Measurements from ENCODE around the gene ADNP. TPM values are rescaled to one million over a fixed set of nuclear protein-coding genes. Genes with fewer than 3 reads are reported as not detected.

Gene ADNP
- total RNA-seq, 1 experiment from 2014 or later: 23.5 TPM

- peaks cover 4% of the 10 kb centered on the region for H3K36me3 ChIP-seq (replicated peaks; ENCODE audit: control insufficient read depth, insufficient read depth, low read length)
- DNase-seq: no peak
- H3K27me3 ChIP-seq (ENCODE audit: control insufficient read depth, insufficient read depth, low read length): no peaks in the 10 kb centered on the region
- H3K4me3 ChIP-seq (ENCODE audit: insufficient read depth, low read depth, low read length): no peak overlapping the region
Observed at GRCh38 chr20:50876063-50876685, 55.1 kb downstream of the ADNP start.

GRCh38 chr20:50874758-50875665, 56.2 kb downstream of the ADNP start:
- Histone ChIP-seq H3K4me3 (ENCODE audit: insufficient read depth, low read depth, low read length) (no peak overlapping the region), H3K27me3 (ENCODE audit: control insufficient read depth, insufficient read depth, low read length) (no peaks in the 10 kb centered on the region), H3K36me3 (replicated peaks; ENCODE audit: control insufficient read depth, insufficient read depth, low read length) (peaks cover 4% of the 10 kb centered on the region)
- peak; percentile 42 for DNase-seq

GRCh38 chr20:50874111-50874757, 57.0 kb downstream of the ADNP start:
- Histone ChIP-seq H3K36me3 (replicated peaks; ENCODE audit: control insufficient read depth, insufficient read depth, low read length) (peaks cover 4% of the 10 kb centered on the region), H3K4me3 (ENCODE audit: insufficient read depth, low read depth, low read length) (no peak overlapping the region), H3K27me3 (ENCODE audit: control insufficient read depth, insufficient read depth, low read length) (no peaks in the 10 kb centered on the region)
- DNase-seq: peak; percentile 28

GRCh38 chr20:50873585-50873984, 57.7 kb downstream of the ADNP start:
- Histone ChIP-seq H3K36me3 (replicated peaks; ENCODE audit: control insufficient read depth, insufficient read depth, low read length) (peaks cover 3% of the 10 kb centered on the region), H3K27me3 (ENCODE audit: control insufficient read depth, insufficient read depth, low read length) (no peaks in the 10 kb centered on the region), H3K4me3 (ENCODE audit: insufficient read depth, low read depth, low read length) (no peak overlapping the region)
- DNase-seq: peak; percentile 16

GRCh38 chr20:50872560-50873425, 58.4 kb downstream of the ADNP start:
- H3K36me3 ChIP-seq (replicated peaks; ENCODE audit: control insufficient read depth, insufficient read depth, low read length): peaks cover 3% of the 10 kb centered on the region
- peak; percentile 29 for DNase-seq
- no peak overlapping the region for H3K4me3 ChIP-seq (ENCODE audit: insufficient read depth, low read depth, low read length)
- H3K27me3 ChIP-seq (ENCODE audit: control insufficient read depth, insufficient read depth, low read length): no peaks in the 10 kb centered on the region

- Histone ChIP-seq H3K27me3 (ENCODE audit: control insufficient read depth, insufficient read depth, low read length) (no peaks in the 10 kb centered on the region), H3K36me3 (replicated peaks; ENCODE audit: control insufficient read depth, insufficient read depth, low read length) (no peaks in the 10 kb centered on the region), H3K4me3 (ENCODE audit: insufficient read depth, low read depth, low read length) (peak overlapping the region; percentile 32)
- DNase-seq: peak; percentile 98
Observed at GRCh38 chr20:50870561-50871161, 60.6 kb downstream of the ADNP start.

- Histone ChIP-seq H3K4me3 (ENCODE audit: insufficient read depth, low read depth, low read length) (no peak overlapping the region), H3K27me3 (ENCODE audit: control insufficient read depth, insufficient read depth, low read length) (no peaks in the 10 kb centered on the region)
- DNase-seq: peak; percentile 28
Observed at GRCh38 chr20:50868509-50869495, 62.4 kb downstream of the ADNP start.

GRCh38 chr20:50867805-50868204, 63.4 kb downstream of the ADNP start:
- Histone ChIP-seq H3K27me3 (ENCODE audit: control insufficient read depth, insufficient read depth, low read length) (no peaks in the 10 kb centered on the region), H3K4me3 (ENCODE audit: insufficient read depth, low read depth, low read length) (no peak overlapping the region), H3K36me3 (replicated peaks; ENCODE audit: control insufficient read depth, insufficient read depth, low read length) (no peaks in the 10 kb centered on the region)
- no peak for DNase-seq

More at GRCh38 chr20:50868509-50869495, 62.4 kb downstream of the ADNP start:
- no peaks in the 10 kb centered on the region for H3K36me3 ChIP-seq (replicated peaks; ENCODE audit: control insufficient read depth, insufficient read depth, low read length)

- peak; percentile 13 for DNase-seq
- Histone ChIP-seq H3K36me3 (replicated peaks; ENCODE audit: control insufficient read depth, insufficient read depth, low read length) (no peaks in the 10 kb centered on the region), H3K27me3 (ENCODE audit: control insufficient read depth, insufficient read depth, low read length) (no peaks in the 10 kb centered on the region), H3K4me3 (ENCODE audit: insufficient read depth, low read depth, low read length) (no peak overlapping the region)
Observed at GRCh38 chr20:50866831-50867230, 64.4 kb downstream of the ADNP start.

GRCh38 chr20:50866036-50866685, 65.1 kb downstream of the ADNP start:
- H3K36me3 ChIP-seq (replicated peaks; ENCODE audit: control insufficient read depth, insufficient read depth, low read length): no peaks in the 10 kb centered on the region
- DNase-seq: peak; percentile 35
- no peaks in the 10 kb centered on the region for H3K27me3 ChIP-seq (ENCODE audit: control insufficient read depth, insufficient read depth, low read length)
- no peak overlapping the region for H3K4me3 ChIP-seq (ENCODE audit: insufficient read depth, low read depth, low read length)

GRCh38 chr20:50865591-50865990, 65.6 kb downstream of the ADNP start:
- no peaks in the 10 kb centered on the region for H3K36me3 ChIP-seq (replicated peaks; ENCODE audit: control insufficient read depth, insufficient read depth, low read length)
- DNase-seq: peak; percentile 40
- H3K4me3 ChIP-seq (ENCODE audit: insufficient read depth, low read depth, low read length): no peak overlapping the region
- no peaks in the 10 kb centered on the region for H3K27me3 ChIP-seq (ENCODE audit: control insufficient read depth, insufficient read depth, low read length)

- no peaks in the 10 kb centered on the region for H3K27me3 ChIP-seq (ENCODE audit: control insufficient read depth, insufficient read depth, low read length)
- no peaks in the 10 kb centered on the region for H3K36me3 ChIP-seq (replicated peaks; ENCODE audit: control insufficient read depth, insufficient read depth, low read length)
- no peak overlapping the region for H3K4me3 ChIP-seq (ENCODE audit: insufficient read depth, low read depth, low read length)
- DNase-seq: no peak
Observed at GRCh38 chr20:50865114-50865513, 66.1 kb downstream of the ADNP start.
